ENCODE results near the gene SRPK2. TPM values are rescaled to one million over a fixed set of nuclear protein-coding genes. Genes with fewer than 3 reads are reported as not detected.
A peak's percentile ranks its signal among the peaks of the same experiment; 100 is the strongest.

The SRPK2 gene
- total RNA-seq, 1 donor from 2014 or later: 58.5 TPM

GRCh38 chr7:105209433-105209832, 179.3 kb downstream of the SRPK2 start:
- no peaks in the 10 kb centered on the region for H3K27me3 Mint-ChIP-seq (ENCODE audit: low read depth)
- H3K4me3 Mint-ChIP-seq (ENCODE audit: unreplicated experiment): no peak overlapping the region
- H3K9me3 Mint-ChIP-seq (ENCODE audit: low read depth): no peaks in the 10 kb centered on the region
- H3K4me1 Mint-ChIP-seq (ENCODE audit: low read depth): peaks cover 22% of the 10 kb centered on the region
- no peaks in the 10 kb centered on the region for H3K36me3 Mint-ChIP-seq (ENCODE audit: low read depth)
- peak overlapping the region; percentile 80 for H3K27ac Mint-ChIP-seq (ENCODE audit: unreplicated experiment)
- DNase-seq (ENCODE audit: low spot score): no peak
- TF ChIP-seq, protein P1, sequence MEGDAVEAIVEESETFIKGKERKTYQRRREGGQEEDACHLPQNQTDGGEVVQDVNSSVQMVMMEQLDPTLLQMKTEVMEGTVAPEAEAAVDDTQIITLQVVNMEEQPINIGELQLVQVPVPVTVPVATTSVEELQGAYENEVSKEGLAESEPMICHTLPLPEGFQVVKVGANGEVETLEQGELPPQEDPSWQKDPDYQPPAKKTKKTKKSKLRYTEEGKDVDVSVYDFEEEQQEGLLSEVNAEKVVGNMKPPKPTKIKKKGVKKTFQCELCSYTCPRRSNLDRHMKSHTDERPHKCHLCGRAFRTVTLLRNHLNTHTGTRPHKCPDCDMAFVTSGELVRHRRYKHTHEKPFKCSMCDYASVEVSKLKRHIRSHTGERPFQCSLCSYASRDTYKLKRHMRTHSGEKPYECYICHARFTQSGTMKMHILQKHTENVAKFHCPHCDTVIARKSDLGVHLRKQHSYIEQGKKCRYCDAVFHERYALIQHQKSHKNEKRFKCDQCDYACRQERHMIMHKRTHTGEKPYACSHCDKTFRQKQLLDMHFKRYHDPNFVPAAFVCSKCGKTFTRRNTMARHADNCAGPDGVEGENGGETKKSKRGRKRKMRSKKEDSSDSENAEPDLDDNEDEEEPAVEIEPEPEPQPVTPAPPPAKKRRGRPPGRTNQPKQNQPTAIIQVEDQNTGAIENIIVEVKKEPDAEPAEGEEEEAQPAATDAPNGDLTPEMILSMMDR (IDR thresholded peaks at IDR 0.05): no peak

GRCh38 chr7:105206985-105207384, 181.7 kb downstream of the SRPK2 start:
- H3K27me3 Mint-ChIP-seq (ENCODE audit: low read depth): no peaks in the 10 kb centered on the region
- DNase-seq (ENCODE audit: low spot score): no peak
- no peaks in the 10 kb centered on the region for H3K36me3 Mint-ChIP-seq (ENCODE audit: low read depth)
- TF ChIP-seq, protein P1 (IDR thresholded peaks at IDR 0.05): no peak
- H3K9me3 Mint-ChIP-seq (ENCODE audit: low read depth): no peaks in the 10 kb centered on the region
- H3K4me1 Mint-ChIP-seq (ENCODE audit: low read depth): peaks cover 34% of the 10 kb centered on the region
- no peak overlapping the region for H3K27ac Mint-ChIP-seq (ENCODE audit: unreplicated experiment)
- no peak overlapping the region for H3K4me3 Mint-ChIP-seq (ENCODE audit: unreplicated experiment)

DNA sequence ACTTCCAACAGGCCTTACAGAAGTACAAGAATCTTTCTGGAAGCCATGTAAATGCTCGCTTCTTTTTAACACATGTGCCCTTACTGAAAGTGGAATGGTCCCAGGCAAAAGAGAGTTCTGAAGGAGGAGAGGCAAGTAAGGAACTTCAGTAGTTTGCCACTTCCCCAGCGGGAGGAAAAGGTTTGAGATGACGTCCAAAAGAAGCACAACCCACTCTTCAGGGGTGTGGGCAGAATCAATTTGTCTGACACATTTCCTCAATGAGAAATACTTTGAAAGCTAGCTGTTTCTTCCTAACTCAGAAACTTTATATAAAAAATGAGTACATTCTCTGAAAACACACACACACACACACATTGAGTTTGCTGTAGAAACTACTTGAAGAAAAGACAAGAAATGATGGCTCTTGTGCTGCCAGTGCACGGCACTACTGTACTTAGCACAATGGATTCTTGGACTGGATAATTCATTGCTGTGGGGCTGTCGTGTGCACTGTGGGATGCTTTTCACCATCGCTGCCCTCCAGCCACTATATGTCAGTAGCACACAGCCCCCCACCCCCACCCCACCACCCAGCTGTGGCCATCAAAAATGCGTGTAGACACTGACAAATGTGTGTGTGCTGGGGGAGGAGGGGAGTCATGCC, 183.0 kb downstream of the SRPK2 start:
- Mint-ChIP-seq H3K27me3 (ENCODE audit: low read depth) (no peaks in the 10 kb centered on the region), H3K27ac (ENCODE audit: unreplicated experiment) (no peak overlapping the region), H3K4me3 (ENCODE audit: unreplicated experiment) (no peak overlapping the region), H3K4me1 (ENCODE audit: low read depth) (peaks cover 31% of the 10 kb centered on the region), H3K9me3 (ENCODE audit: low read depth) (no peaks in the 10 kb centered on the region), H3K36me3 (ENCODE audit: low read depth) (no peaks in the 10 kb centered on the region)
- no peak for DNase-seq (ENCODE audit: low spot score)
- TF ChIP-seq, protein P1 (IDR thresholded peaks at IDR 0.05): no peak

- H3K36me3 Mint-ChIP-seq (ENCODE audit: low read depth): peaks cover 4% of the 10 kb centered on the region
- TF ChIP-seq, protein P1 (IDR thresholded peaks at IDR 0.05): no peak
- no peak overlapping the region for H3K27ac Mint-ChIP-seq (ENCODE audit: unreplicated experiment)
- peaks cover 23% of the 10 kb centered on the region for H3K4me1 Mint-ChIP-seq (ENCODE audit: low read depth)
- H3K4me3 Mint-ChIP-seq (ENCODE audit: unreplicated experiment): no peak overlapping the region
- H3K27me3 Mint-ChIP-seq (ENCODE audit: low read depth): no peaks in the 10 kb centered on the region
- DNase-seq (ENCODE audit: low spot score): no peak
- H3K9me3 Mint-ChIP-seq (ENCODE audit: low read depth): no peaks in the 10 kb centered on the region
Measured at GRCh38 chr7:105204953-105205352, 183.8 kb downstream of the SRPK2 start.

- TF ChIP-seq, protein P1 (IDR thresholded peaks at IDR 0.05): no peak
- no peak for DNase-seq (ENCODE audit: low spot score)
- peaks cover 4% of the 10 kb centered on the region for H3K36me3 Mint-ChIP-seq (ENCODE audit: low read depth)
- H3K4me1 Mint-ChIP-seq (ENCODE audit: low read depth): peaks cover 21% of the 10 kb centered on the region
- no peak overlapping the region for H3K4me3 Mint-ChIP-seq (ENCODE audit: unreplicated experiment)
- no peak overlapping the region for H3K27ac Mint-ChIP-seq (ENCODE audit: unreplicated experiment)
- no peaks in the 10 kb centered on the region for H3K9me3 Mint-ChIP-seq (ENCODE audit: low read depth)
- H3K27me3 Mint-ChIP-seq (ENCODE audit: low read depth): no peaks in the 10 kb centered on the region
Measured at GRCh38 chr7:105204520-105204919, 184.2 kb downstream of the SRPK2 start.
